ENCODE results near the gene KLRG1. TPM values are rescaled to one million over a fixed set of nuclear protein-coding genes. Genes with fewer than 3 reads are reported as not detected.

The KLRG1 gene
- total and polyA plus RNA-seq, 4 experiments from 2014 or later, result 51.2 to 161 (median 77.4) TPM

DNA sequence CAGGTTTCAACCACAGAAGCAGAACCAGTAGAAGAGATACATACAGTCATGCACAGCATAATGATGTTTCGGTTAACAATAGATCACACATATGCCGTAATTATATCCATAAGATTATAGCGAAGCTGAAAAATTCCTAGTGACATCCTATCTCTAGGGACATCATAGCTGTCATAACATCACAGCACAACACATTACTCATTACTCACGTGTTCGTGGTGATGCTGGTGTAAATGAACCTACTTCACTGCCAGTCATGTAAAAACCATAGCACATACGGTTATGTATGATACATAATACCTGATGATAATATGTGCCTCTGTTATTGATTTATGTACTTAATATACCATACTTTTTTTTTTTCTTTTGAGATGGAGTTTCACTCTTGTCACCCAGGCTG, 44.7 kb downstream of the KLRG1 start:
- Mint-ChIP-seq H3K27ac (no peak overlapping the region), H3K36me3 (peaks cover 32 to 49% of the 10 kb centered on the region in 2 donors), H3K4me3 (peak overlapping the region in 1 of 8 donors; percentile 42), H3K9me3 (peaks cover 0 to 2% (median 0%) of the 10 kb centered on the region in 8 donors), H3K4me1 (peaks cover 49 to 88% (median 66%) of the 10 kb centered on the region in 4 donors), H3K27me3 (no peaks in the 10 kb centered on the region)
- no peak for DNase-seq
- no peaks in the 10 kb centered on the region for H3K9me3 ChIP-seq (ENCODE audit: control insufficient read depth in 1 of 2, low read length in 2 of 2)
- no peak overlapping the region for H3K27ac ChIP-seq (ENCODE audit: low read depth, low read length)
- H3K4me3 ChIP-seq (ENCODE audit: low read length in 2 of 2), result no peak overlapping the region
- ChIA-PET CTCF (ENCODE audit: partially characterized antibody) (interaction anchor here (0.9 to 21.2 kb wide), 6 partner anchors 7 to 143 kb away, joined by 3 to 561 read pairs (median 12); partner anchors contain the start of gene M6PR), POLR2A (ENCODE audit: partially characterized antibody) (interaction anchor here (1.1 to 19.6 kb wide), 5 partner anchors 8 to 82 kb away, joined by 3 to 492 read pairs (median 4); partner anchors contain the start of gene M6PR)
- H3K27me3 ChIP-seq (ENCODE audit: insufficient read depth, low read length), result no peaks in the 10 kb centered on the region
- no peaks in the 10 kb centered on the region for H3K36me3 ChIP-seq (ENCODE audit: insufficient read depth, low read length)
- intact Hi-C loops (cut with micrococcal nuclease), result no loop called here
- peaks cover 72% of the 10 kb centered on the region for H3K4me1 ChIP-seq (ENCODE audit: insufficient read depth, low read length)

GRCh38 chr12:9036227-9036626, 46.9 kb downstream of the KLRG1 start:
- Mint-ChIP-seq H3K27me3 (no peaks in the 10 kb centered on the region), H3K4me3 (peak overlapping the region in 1 of 8 donors; percentile 74), H3K4me1 (peaks cover 58 to 90% (median 69%) of the 10 kb centered on the region in 4 donors), H3K27ac (peak overlapping the region in 6 of 7 donors; percentile 7 to 85 (median 59)), H3K36me3 (peaks cover 28 to 41% of the 10 kb centered on the region in 2 donors), H3K9me3 (peaks cover 0 to 2% (median 0%) of the 10 kb centered on the region in 8 donors)
- peaks cover 81% of the 10 kb centered on the region for H3K4me1 ChIP-seq (ENCODE audit: insufficient read depth, low read length)
- no peak overlapping the region for H3K4me3 ChIP-seq (ENCODE audit: low read length in 2 of 2)
- H3K9me3 ChIP-seq (ENCODE audit: control insufficient read depth in 1 of 2, low read length in 2 of 2), result no peaks in the 10 kb centered on the region
- DNase-seq, result no peak
- H3K27ac ChIP-seq (ENCODE audit: low read depth, low read length), result no peak overlapping the region
- POLR2A ChIA-PET (ENCODE audit: partially characterized antibody), result interaction anchor here (0.7 to 19.6 kb wide), 5 partner anchors 10 to 85 kb away, joined by 3 to 492 read pairs (median 4); partner anchors contain the start of gene M6PR
- intact Hi-C loops (cut with micrococcal nuclease), result no loop called here
- no peaks in the 10 kb centered on the region for H3K27me3 ChIP-seq (ENCODE audit: insufficient read depth, low read length)
- no peaks in the 10 kb centered on the region for H3K36me3 ChIP-seq (ENCODE audit: insufficient read depth, low read length)
- CTCF ChIA-PET (ENCODE audit: partially characterized antibody), result interaction anchor here (1.1 to 21.2 kb wide), 8 partner anchors 12 to 427 kb away, joined by 3 to 561 read pairs (median 6); partner anchors contain the start of gene M6PR

GRCh38 chr12:9037431-9037830, 48.1 kb downstream of the KLRG1 start:
- intact Hi-C loops (cut with micrococcal nuclease), result no loop called here

DNA sequence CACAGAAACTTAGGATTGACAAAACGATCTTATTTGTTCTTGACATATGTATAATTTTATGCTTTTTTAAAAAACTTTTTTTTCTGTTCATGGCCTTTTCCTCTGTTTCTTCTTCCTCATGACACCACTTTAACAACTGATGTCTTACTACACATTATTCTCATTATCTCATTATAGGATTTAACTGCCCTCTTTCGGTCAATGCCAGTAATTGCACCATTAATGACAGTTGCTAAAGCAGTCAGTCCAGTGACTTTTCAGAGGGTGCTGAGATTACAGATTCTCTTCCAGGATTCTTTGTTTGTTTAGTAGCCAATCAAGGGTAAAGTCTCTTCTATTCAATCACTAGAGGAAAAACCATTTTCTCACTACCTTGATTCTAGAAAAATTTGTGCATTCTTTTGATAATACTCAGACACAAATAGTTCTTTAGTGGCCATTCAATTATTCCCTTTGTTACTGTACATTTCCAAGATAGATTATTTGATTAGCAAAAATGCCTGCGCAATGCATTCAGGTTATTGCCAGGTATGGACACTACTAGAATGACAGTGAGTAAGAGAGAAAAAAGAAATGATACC, 50.1 kb downstream of the KLRG1 start:
- peak in 4 of 5 donors; percentile 67 to 75 (median 70) for DNase-seq
- peaks cover 45 to 84% (median 64%) of the 10 kb centered on the region in 4 donors for H3K4me1 Mint-ChIP-seq
- peak overlapping the region in 6 of 8 donors; percentile 5 to 57 (median 50) for H3K4me3 Mint-ChIP-seq
- H3K36me3 Mint-ChIP-seq, result peaks cover 24 to 31% of the 10 kb centered on the region in 2 donors
- peak overlapping the region; percentile 2 for H3K27ac ChIP-seq (ENCODE audit: low read depth, low read length)
- CTCF ChIA-PET (ENCODE audit: partially characterized antibody), result interaction anchor here (0.7 to 21.2 kb wide), 25 partner anchors 8 to 629 kb away, joined by 3 to 561 read pairs (median 6); partner anchors contain the start of genes M6PR and PHC1
- intact Hi-C loops (cut with micrococcal nuclease), result loop anchor here (1.0 to 2.0 kb wide), 7 partner anchors 10 to 149 kb away; partner anchors contain the start of genes KLRG1 and PHC1
- H3K4me1 ChIP-seq (ENCODE audit: insufficient read depth, low read length), result peaks cover 68% of the 10 kb centered on the region
- no peaks in the 10 kb centered on the region for H3K27me3 ChIP-seq (ENCODE audit: insufficient read depth, low read length)
- no peak overlapping the region for H3K4me3 ChIP-seq (ENCODE audit: low read length in 2 of 2)
- H3K27ac Mint-ChIP-seq, result peak overlapping the region; percentile 38 to 82 (median 66)
- H3K27me3 Mint-ChIP-seq, result no peaks in the 10 kb centered on the region
- no peaks in the 10 kb centered on the region for H3K9me3 ChIP-seq (ENCODE audit: control insufficient read depth in 1 of 2, low read length in 2 of 2)
- POLR2A ChIA-PET (ENCODE audit: partially characterized antibody), result interaction anchor here (1.0 to 19.6 kb wide), 7 partner anchors 13 to 88 kb away, joined by 3 to 492 read pairs (median 9); partner anchors contain the start of gene M6PR
- H3K9me3 Mint-ChIP-seq, result no peaks in the 10 kb centered on the region
- no peaks in the 10 kb centered on the region for H3K36me3 ChIP-seq (ENCODE audit: insufficient read depth, low read length)

More at GRCh38 chr12:9037431-9037830, 48.1 kb downstream of the KLRG1 start:
- Histone ChIP-seq H3K27ac (ENCODE audit: low read depth, low read length) (no peak overlapping the region), H3K4me1 (ENCODE audit: insufficient read depth, low read length) (peaks cover 81% of the 10 kb centered on the region), H3K27me3 (ENCODE audit: insufficient read depth, low read length) (no peaks in the 10 kb centered on the region), H3K9me3 (ENCODE audit: control insufficient read depth in 1 of 2, low read length in 2 of 2) (no peaks in the 10 kb centered on the region), H3K36me3 (ENCODE audit: insufficient read depth, low read length) (no peaks in the 10 kb centered on the region), H3K4me3 (ENCODE audit: low read length in 2 of 2) (no peak overlapping the region)
- ChIA-PET POLR2A (ENCODE audit: partially characterized antibody) (interaction anchor here (1.2 to 19.6 kb wide), 4 partner anchors 11 to 86 kb away, joined by 3 to 492 read pairs (median 30); partner anchors contain the start of gene M6PR), CTCF (ENCODE audit: partially characterized antibody) (interaction anchor here (0.8 to 21.2 kb wide), 8 partner anchors 12 to 493 kb away, joined by 4 to 561 read pairs (median 8); partner anchors contain the start of genes M6PR and PHC1)
- Mint-ChIP-seq H3K27me3 (no peaks in the 10 kb centered on the region), H3K9me3 (peaks cover 0 to 2% (median 0%) of the 10 kb centered on the region in 8 donors), H3K27ac (peak overlapping the region in 5 of 7 donors; percentile 2 to 69 (median 38)), H3K4me1 (peaks cover 54 to 90% (median 70%) of the 10 kb centered on the region in 4 donors), H3K4me3 (peak overlapping the region in 3 of 8 donors; percentile 20 to 36 (median 22)), H3K36me3 (peaks cover 28 to 36% of the 10 kb centered on the region in 2 donors)
- no peak for DNase-seq

GRCh38 chr12:9040484-9041186, 51.3 kb downstream of the KLRG1 start:
- DNase-seq, result peak in 3 of 5 donors; percentile 30 to 47 (median 31)
- Mint-ChIP-seq H3K36me3 (peaks cover 26 to 30% of the 10 kb centered on the region in 2 donors), H3K4me1 (peaks cover 45 to 81% (median 64%) of the 10 kb centered on the region in 4 donors), H3K27ac (peak overlapping the region; percentile 38 to 92 (median 89)), H3K4me3 (peak overlapping the region in 3 of 8 donors; percentile 46 to 52 (median 47)), H3K27me3 (no peaks in the 10 kb centered on the region), H3K9me3 (peaks cover 0 to 3% (median under 1%) of the 10 kb centered on the region in 8 donors)
- Histone ChIP-seq H3K36me3 (ENCODE audit: insufficient read depth, low read length) (no peaks in the 10 kb centered on the region), H3K4me1 (ENCODE audit: insufficient read depth, low read length) (peaks cover 68% of the 10 kb centered on the region), H3K4me3 (ENCODE audit: low read length in 2 of 2) (no peak overlapping the region), H3K27ac (ENCODE audit: low read depth, low read length) (peak overlapping the region; percentile 10), H3K9me3 (ENCODE audit: control insufficient read depth in 1 of 2, low read length in 2 of 2) (no peaks in the 10 kb centered on the region), H3K27me3 (ENCODE audit: insufficient read depth, low read length) (no peaks in the 10 kb centered on the region)
- ChIA-PET CTCF (ENCODE audit: partially characterized antibody) (interaction anchor here (1.0 to 12.5 kb wide), 8 partner anchors 8 to 496 kb away, joined by 3 to 358 read pairs (median 6); partner anchors contain the start of gene M6PR), POLR2A (ENCODE audit: partially characterized antibody) (interaction anchor here (1.3 to 4.3 kb wide), 2 partner anchors 9 to 90 kb away, joined by 5 to 50 read pairs; partner anchors contain the start of gene M6PR)
- intact Hi-C loops (cut with micrococcal nuclease), result no loop called here

- CTCF ChIA-PET (ENCODE audit: partially characterized antibody), result interaction anchor here (1.0 to 12.5 kb wide), 11 partner anchors 8 to 497 kb away, joined by 4 to 358 read pairs (median 6); partner anchors contain the start of gene M6PR
- peaks cover 70% of the 10 kb centered on the region for H3K4me1 ChIP-seq (ENCODE audit: insufficient read depth, low read length)
- H3K36me3 ChIP-seq (ENCODE audit: insufficient read depth, low read length), result no peaks in the 10 kb centered on the region
- Mint-ChIP-seq H3K4me3 (no peak overlapping the region), H3K9me3 (peaks cover 0 to 8% (median 2%) of the 10 kb centered on the region in 8 donors), H3K4me1 (peaks cover 47 to 81% (median 64%) of the 10 kb centered on the region in 4 donors), H3K27me3 (no peaks in the 10 kb centered on the region), H3K27ac (peak overlapping the region in 4 of 7 donors; percentile 29 to 90 (median 56)), H3K36me3 (peaks cover 28 to 35% of the 10 kb centered on the region in 2 donors)
- peak overlapping the region; percentile 10 for H3K27ac ChIP-seq (ENCODE audit: low read depth, low read length)
- intact Hi-C loops (cut with micrococcal nuclease), result no loop called here
- no peaks in the 10 kb centered on the region for H3K27me3 ChIP-seq (ENCODE audit: insufficient read depth, low read length)
- POLR2A ChIA-PET (ENCODE audit: partially characterized antibody), result interaction anchor here (1.3 to 4.3 kb wide), 5 partner anchors 8 to 127 kb away, joined by 3 to 50 read pairs (median 5); partner anchors contain the start of genes M6PR and PHC1
- no peak overlapping the region for H3K4me3 ChIP-seq (ENCODE audit: low read length in 2 of 2)
- no peaks in the 10 kb centered on the region for H3K9me3 ChIP-seq (ENCODE audit: control insufficient read depth in 1 of 2, low read length in 2 of 2)
- no peak for DNase-seq
Observed at GRCh38 chr12:9041321-9041720, 52.0 kb downstream of the KLRG1 start.
